Measurements from ENCODE around the gene MYRF. TPM values are rescaled to one million over a fixed set of nuclear protein-coding genes. Genes with fewer than 3 reads are reported as not detected.

The MYRF gene
- total RNA-seq (under 1 TPM; 0.31 to 0.49 TPM), total RNA-seq (0 to 5.5 (median 0.80) reads per million in 172 experiments)
- 0.82 TPM for polyA plus RNA-seq (2013, experiment 1 of 2)
- polyA plus RNA-seq (2013, experiment 2 of 2) = 0.98 TPM

DNA sequence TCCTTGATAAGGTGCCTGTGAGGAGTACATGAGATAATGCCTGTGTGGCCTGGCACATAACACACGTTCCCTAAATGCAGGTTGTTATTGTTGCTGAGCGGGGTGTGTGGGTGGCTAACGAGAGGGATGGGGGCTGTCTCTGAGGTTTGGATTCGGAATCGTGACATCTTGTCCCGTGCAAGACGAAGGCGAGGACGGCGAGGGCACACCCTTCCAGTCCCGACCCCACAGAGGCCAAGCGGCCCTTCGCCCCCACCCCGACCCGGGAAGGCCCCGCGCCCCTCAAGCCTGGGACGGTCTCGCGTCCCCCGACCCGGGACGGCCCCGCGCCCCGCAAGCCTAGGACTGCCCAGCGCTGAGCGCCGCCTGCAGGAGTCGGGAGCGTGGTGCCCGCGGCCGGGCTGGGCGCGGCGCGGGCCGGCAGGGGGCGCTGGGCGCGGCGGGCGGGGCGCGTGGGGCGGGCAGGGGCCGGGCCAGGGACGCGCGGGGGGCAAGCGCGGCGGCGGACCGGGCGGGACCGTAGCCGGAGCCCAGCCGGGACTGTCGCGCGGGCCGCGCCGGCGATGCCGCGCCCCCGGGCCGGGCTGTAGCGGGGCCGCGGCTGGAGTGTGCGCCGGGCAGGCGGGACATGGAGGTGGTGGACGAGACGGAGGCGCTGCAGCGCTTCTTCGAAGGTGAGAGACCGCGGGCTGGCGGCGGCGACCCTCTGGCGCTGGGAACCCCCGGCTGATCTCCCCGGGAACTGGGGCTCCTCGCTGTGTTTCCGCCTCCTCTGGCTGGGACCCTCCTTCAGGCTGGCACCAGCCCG, at the start of gene MYRF:
MYRF (plus strand) TSS at position 520 of the 808 bp plus-strand sequence; CDS start at position 629, 109 bp downstream.
- intact Hi-C loops (cut with DNase I, micrococcal nuclease) = loop anchor here in 1 of 2 experiments (2.0 kb wide), 1 partner anchor 356 kb away; no protein-coding TSS in a partner anchor
- Mint-ChIP-seq H3K27me3 (peaks cover 41% of the 10 kb centered on the region), H3K27ac (no peak within 1 kb of the TSS), H3K4me3 (peak within 1 kb of the TSS; percentile 69), H3K36me3 (ENCODE audit: low read depth) (no peaks in the 10 kb centered on the region), H3K9me3 (no peaks in the 10 kb centered on the region), H3K4me1 (ENCODE audit: low read depth) (peaks cover 10% of the 10 kb centered on the region)
- H3K4me3 ChIP-seq (ENCODE audit: low read length) = peak within 1 kb of the TSS; percentile 49
- TF ChIP-seq, protein P1, sequence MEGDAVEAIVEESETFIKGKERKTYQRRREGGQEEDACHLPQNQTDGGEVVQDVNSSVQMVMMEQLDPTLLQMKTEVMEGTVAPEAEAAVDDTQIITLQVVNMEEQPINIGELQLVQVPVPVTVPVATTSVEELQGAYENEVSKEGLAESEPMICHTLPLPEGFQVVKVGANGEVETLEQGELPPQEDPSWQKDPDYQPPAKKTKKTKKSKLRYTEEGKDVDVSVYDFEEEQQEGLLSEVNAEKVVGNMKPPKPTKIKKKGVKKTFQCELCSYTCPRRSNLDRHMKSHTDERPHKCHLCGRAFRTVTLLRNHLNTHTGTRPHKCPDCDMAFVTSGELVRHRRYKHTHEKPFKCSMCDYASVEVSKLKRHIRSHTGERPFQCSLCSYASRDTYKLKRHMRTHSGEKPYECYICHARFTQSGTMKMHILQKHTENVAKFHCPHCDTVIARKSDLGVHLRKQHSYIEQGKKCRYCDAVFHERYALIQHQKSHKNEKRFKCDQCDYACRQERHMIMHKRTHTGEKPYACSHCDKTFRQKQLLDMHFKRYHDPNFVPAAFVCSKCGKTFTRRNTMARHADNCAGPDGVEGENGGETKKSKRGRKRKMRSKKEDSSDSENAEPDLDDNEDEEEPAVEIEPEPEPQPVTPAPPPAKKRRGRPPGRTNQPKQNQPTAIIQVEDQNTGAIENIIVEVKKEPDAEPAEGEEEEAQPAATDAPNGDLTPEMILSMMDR (IDR thresholded peaks at IDR 0.05) = no peak
- CTCF ChIA-PET = no interaction called here
- peaks cover 29% of the 10 kb centered on the region for H3K4me1 ChIP-seq (ENCODE audit: insufficient read depth, low read length)
- POLR2A ChIA-PET = interaction anchor here (0.6 kb wide), 1 partner anchor 919 kb away, joined by 3 read pairs; no protein-coding TSS in a partner anchor
- peaks cover 20 to 24% of the 10 kb centered on the region in 2 experiments for H3K27me3 ChIP-seq (ENCODE audit: control insufficient read depth in 1 of 2, insufficient read depth in 2 of 2, low read length in 2 of 2)
- H3K27ac ChIP-seq (ENCODE audit: low read depth in 1 of 2, low read length in 2 of 2) = no peak within 1 kb of the TSS
- ATAC-seq (ENCODE audit: poor library complexity) (peak; percentile 93), DNase-seq (peak; percentile 23 to 79 (median 53))
- no peaks in the 10 kb centered on the region for H3K36me3 ChIP-seq (ENCODE audit: insufficient read depth, low read length)
- H3K9me3 ChIP-seq (ENCODE audit: control insufficient read depth in 1 of 2, insufficient read depth in 1 of 2, low read length in 2 of 2) = peaks cover 0 to 9% of the 10 kb centered on the region in 2 experiments

DNA sequence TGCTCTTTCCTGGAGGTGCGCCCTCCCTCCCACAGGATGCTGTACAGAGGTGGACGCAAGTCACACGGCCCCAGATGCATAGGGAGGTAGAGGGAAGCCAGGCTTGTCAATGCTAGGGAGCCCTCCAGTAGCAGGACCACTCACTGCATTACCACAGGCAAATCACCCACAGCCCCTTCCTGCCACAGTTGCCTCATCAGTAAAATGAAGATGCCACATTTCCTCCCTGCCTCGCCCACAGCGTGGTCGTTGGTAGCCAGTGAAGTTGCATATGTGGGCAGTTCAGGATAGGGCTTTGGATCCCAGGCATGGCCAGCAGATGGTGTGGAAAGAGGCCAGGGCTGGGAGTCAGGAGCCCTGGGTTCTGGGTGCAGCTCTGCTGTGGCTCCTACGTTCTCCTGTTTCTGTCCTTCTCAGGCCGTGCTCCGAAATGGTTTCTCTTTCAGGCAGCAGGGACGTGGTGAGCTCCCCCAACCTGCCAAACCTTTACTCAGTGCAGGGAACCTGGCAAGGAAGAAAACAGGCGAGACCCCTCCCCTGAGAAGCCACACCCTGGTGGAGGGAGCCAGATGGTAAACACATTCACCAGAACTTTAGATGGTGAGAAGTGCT, 49.6 kb upstream of the MYRF start:
- H3K4me3 Mint-ChIP-seq = no peak overlapping the region
- no peaks in the 10 kb centered on the region for H3K9me3 Mint-ChIP-seq
- peak in 1 of 14 experiments; percentile 35 for DNase-seq
- ATAC-seq (ENCODE audit: poor library complexity) = no peak
- Histone ChIP-seq H3K27ac (ENCODE audit: low read depth in 1 of 2, low read length in 2 of 2) (no peak overlapping the region), H3K36me3 (ENCODE audit: insufficient read depth, low read length) (no peaks in the 10 kb centered on the region), H3K9me3 (ENCODE audit: control insufficient read depth in 1 of 2, insufficient read depth in 1 of 2, low read length in 2 of 2) (no peaks in the 10 kb centered on the region), H3K4me1 (ENCODE audit: insufficient read depth, low read length) (peaks cover 21% of the 10 kb centered on the region), H3K27me3 (ENCODE audit: control insufficient read depth in 1 of 2, insufficient read depth in 2 of 2, low read length in 2 of 2) (no peaks in the 10 kb centered on the region), H3K4me3 (ENCODE audit: low read length) (no peak overlapping the region)
- no peak overlapping the region for H3K27ac Mint-ChIP-seq
- H3K4me1 Mint-ChIP-seq (ENCODE audit: low read depth) = peaks cover 10% of the 10 kb centered on the region
- H3K27me3 Mint-ChIP-seq = no peaks in the 10 kb centered on the region
- H3K36me3 Mint-ChIP-seq (ENCODE audit: low read depth) = no peaks in the 10 kb centered on the region
- TF ChIP-seq, protein P1 (IDR thresholded peaks at IDR 0.05) = no peak
- ChIA-PET CTCF (interaction anchor here (1.0 kb wide), 1 partner anchor 31 kb away, joined by 3 read pairs; no protein-coding TSS in a partner anchor), POLR2A (no interaction called here)
- intact Hi-C loops (cut with DNase I, micrococcal nuclease) = no loop called here

DNA sequence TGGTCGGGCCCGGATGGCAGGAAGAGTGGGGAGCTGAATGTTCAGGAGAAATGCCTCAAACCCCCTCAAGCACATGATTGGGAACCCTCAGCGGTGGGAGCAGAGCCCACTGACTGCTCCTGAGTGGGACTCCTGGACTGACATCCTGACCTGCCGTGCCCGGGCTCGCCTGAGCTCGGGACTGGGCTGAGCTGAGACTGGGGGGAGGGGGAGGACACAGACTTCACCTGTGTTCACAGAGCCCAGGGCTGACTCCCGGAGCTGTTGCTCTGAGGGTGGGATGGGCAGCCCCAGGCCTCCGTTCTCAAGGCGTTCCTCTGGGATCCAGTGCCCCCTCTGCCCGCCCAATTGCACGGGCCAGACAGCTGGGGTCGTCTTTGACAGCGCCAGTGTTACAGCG, 47.6 kb upstream of the MYRF start:
- ChIA-PET POLR2A (no interaction called here), CTCF (no interaction called here)
- H3K4me1 Mint-ChIP-seq (ENCODE audit: low read depth) = no peaks in the 10 kb centered on the region
- Histone ChIP-seq H3K36me3 (ENCODE audit: insufficient read depth, low read length) (no peaks in the 10 kb centered on the region), H3K9me3 (ENCODE audit: control insufficient read depth in 1 of 2, insufficient read depth in 1 of 2, low read length in 2 of 2) (no peaks in the 10 kb centered on the region), H3K4me3 (ENCODE audit: low read length) (no peak overlapping the region), H3K27ac (ENCODE audit: low read depth in 1 of 2, low read length in 2 of 2) (no peak overlapping the region), H3K4me1 (ENCODE audit: insufficient read depth, low read length) (peaks cover 7% of the 10 kb centered on the region), H3K27me3 (ENCODE audit: control insufficient read depth in 1 of 2, insufficient read depth in 2 of 2, low read length in 2 of 2) (no peaks in the 10 kb centered on the region)
- intact Hi-C loops (cut with DNase I, micrococcal nuclease) = no loop called here
- no peaks in the 10 kb centered on the region for H3K36me3 Mint-ChIP-seq (ENCODE audit: low read depth)
- ATAC-seq (ENCODE audit: poor library complexity) (no peak), DNase-seq (no peak)
- no peak overlapping the region for H3K4me3 Mint-ChIP-seq
- H3K27me3 Mint-ChIP-seq = no peaks in the 10 kb centered on the region
- TF ChIP-seq, protein P1 (IDR thresholded peaks at IDR 0.05) = no peak
- H3K9me3 Mint-ChIP-seq = no peaks in the 10 kb centered on the region
- H3K27ac Mint-ChIP-seq = no peak overlapping the region

All from CD4-positive, alpha-beta T cell (primary cell).